HG02798 (cell line): Measurements from ENCODE around the gene GABBR2.

ENCODE experiments used
- ATAC-seq: cut with Tn5 transposase; IDR thresholded peaks from one replicate; pipeline ENCODE4 v1.9.1; 2021; ENCODE audit warnings: mild to moderate bottlenecking; ENCODE audit not compliant: unreplicated experiment, poor library complexity

GABBR2 gene

DNA sequence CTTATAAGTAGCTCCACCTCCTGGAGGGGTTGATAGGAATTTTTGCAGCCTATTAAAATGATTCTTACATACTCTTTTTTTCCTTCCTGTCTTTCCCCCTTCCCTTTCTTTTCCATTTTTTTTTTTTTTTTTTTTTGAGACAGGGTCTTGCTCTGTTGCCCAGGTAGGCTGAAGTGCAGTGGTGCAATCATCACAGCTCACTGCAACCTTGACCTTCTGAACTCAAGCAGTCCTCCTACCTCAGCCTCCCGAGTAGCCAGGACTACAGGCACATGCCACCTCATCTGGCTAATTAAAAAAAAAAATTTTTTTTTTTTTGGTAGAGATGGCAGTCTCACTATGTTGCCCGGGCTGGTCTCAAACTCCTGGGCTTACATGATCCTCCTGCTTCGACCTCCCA, 448.9 kb downstream of the GABBR2 start:
- no peak for ATAC-seq

DNA sequence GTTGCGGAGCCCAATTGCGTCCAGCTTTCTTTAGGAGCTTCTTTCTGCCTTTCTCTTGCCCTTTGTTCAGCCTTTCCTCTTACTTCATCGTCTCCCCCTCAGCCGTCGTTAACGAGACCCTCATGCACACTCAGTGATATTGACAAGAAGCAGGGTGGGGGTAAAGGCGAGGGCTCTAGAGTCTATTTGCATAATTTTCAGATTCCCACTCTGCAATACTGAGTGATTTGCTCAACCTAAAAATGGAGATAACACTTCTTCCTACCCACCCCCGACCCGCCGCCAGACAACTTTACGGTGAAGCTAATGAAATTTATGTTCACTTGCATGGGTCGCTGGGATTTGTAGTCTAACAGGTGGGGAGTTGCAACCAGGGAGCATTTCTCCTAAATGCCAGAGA, 452.0 kb downstream of the GABBR2 start:
- no peak for ATAC-seq

DNA sequence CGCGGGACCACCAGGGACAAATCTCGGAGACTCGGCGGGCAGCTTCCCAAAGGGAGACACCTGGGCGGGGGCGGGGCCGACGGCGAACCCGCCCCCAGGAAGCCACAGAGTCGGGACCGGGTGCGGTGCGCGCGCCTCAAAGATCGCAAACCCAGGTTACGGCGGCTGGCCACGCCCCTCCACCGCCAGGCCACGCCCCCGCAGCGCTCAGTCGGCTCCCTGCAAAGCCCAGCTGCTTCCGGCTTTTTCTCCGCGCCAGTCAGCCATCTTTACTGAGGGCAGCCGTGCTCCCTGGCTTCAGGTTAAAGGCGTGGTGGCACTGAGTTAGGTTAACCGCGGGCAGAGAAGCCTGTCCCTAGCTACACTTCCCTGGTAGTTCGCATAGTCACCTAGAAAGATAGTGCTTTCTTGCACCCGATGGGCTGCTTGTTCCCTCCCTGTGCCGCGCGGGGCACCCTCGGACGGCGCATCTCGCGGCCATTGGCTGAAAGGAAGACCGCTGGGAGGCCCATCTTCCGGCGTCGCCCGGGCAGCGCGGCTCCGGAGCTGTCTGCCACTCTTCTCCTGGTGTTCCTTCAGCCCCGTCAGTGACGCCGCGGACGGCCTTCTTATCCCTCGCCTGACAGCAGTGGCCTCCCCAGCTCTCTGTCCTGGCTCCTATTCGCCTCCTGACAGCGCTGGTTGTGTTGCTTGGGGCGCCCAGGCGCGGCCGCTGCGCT, 453.0 kb downstream of the GABBR2 start, which contains the start of gene TBC1D2:
TSS of gene TBC1D2 (minus strand) at position 72 of the 719 bp plus-strand sequence. CDS start 108 bp downstream, outside the sequence.
- peak; percentile 91 for ATAC-seq

DNA sequence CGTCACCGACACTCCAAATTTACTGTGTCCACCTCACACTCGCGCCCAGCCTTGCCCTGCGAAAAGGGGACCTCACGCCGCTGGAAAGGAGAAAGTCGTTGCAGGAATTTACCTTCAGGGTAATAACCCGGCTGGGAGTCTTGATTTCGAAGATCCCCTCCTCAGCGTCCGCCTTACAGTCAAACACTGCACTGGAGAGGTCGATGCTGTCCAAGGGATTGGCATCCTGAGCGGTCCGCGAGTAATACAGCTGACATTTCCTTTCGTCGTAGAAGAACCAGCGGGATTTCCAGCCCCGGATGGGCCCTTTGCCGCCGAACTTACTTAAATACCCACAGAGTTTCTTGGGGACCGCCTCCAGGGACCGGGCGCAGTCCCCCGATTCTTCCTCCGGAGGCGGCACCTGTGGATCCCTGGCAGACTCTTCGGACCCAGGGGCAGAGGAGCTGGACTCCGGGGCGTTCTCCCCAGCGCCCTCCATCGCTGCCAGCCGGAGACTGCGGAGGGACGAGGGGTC, 453.6 kb downstream of the GABBR2 start:
- peak; percentile 3 for ATAC-seq

DNA sequence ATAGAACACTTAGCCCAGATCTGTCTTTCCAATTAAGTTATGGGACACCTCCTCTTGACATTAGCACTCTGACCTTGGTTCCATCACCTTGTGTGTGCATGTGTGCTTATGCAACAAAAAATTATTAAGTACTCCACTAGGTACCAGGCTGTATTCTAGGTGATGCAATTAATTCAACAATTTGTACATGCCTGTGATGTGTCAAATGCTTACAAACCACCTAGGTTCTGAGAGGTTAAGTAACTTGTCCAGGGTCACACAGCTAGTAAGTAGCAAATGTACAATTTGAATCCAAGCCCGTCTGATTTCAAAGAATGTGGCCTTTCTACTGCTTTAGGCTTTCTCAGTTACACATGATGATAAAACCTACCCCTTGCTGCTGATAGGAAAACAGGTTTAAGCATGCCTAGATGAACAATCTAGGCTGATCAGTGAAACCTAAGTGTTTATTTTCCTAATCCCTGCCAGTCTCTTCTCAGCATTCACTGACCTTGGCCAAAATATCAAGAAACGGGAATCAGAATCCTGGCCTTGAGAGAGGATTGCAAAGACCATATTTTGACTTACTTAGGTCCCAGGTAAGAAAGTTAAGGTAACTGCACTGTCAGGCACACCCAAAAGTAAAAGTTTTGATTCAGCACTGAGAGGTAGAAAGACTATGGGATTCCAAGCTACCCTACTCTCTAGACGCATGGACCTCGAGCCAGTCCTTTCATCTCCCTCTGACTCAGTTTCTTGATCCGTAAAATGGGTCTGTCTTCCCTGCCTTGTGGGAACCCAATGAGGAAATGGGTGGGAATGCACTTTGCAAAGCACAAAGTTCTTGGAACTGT, 454.3 kb downstream of the GABBR2 start:
- ATAC-seq, result no peak

DNA sequence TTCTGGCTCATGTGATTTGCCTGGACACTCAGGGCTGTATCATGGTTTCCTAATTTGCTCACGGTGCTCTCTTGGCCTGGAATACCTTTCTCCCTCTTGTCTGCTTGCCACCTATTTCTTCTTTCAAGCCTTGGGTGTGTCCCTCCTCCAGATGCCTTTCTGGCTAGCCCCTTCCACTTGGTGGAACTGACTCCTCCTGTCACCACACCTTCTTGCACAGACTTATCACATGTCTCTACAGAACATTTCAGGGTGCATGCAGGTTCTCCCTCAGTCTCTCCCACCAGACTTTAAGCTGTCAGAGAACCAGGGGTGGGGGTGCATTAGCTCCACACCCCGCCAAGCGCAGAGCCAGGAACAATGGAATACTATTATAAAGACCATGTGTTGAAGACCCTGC, 455.2 kb downstream of the GABBR2 start:
- no peak for ATAC-seq

DNA sequence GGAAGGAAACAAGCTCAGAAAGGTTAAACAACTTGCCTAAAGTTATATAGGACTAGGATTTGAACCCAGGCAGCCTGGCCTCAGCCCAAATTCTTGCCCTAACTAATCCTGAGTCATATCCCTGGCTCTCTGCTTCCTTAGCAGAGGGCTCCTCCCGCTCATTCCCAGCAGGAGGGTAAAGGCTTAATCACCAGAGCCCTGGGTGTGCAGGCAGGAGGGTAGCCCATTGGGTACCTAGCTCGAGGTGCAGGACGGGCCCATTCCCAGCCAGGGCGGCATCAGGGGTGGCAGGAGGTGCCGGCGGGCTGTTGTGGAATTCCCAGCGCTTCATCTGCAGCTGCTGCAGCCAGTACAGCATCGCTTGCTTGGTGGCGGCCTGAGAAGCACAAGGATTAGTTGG, 457.2 kb downstream of the GABBR2 start:
- no peak for ATAC-seq

DNA sequence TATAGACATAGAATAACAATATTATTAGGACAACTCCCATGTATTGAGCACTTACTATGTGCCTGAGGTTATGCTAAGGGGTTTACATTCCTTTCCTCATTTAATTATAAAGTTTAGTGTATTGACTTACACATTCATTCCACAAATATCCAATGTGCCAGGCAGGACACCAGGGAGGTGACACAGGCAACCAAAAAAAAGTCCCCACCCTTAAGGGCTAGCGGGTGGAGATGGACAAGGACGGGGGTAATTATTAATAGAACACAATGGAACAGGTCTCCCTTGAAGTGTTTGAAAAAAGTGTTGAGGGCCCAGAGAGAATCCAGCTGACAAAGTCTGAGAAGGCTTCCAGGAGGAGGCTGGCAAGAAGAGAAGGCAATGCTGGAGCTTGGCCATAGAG, 459.0 kb downstream of the GABBR2 start:
- ATAC-seq, result no peak

DNA sequence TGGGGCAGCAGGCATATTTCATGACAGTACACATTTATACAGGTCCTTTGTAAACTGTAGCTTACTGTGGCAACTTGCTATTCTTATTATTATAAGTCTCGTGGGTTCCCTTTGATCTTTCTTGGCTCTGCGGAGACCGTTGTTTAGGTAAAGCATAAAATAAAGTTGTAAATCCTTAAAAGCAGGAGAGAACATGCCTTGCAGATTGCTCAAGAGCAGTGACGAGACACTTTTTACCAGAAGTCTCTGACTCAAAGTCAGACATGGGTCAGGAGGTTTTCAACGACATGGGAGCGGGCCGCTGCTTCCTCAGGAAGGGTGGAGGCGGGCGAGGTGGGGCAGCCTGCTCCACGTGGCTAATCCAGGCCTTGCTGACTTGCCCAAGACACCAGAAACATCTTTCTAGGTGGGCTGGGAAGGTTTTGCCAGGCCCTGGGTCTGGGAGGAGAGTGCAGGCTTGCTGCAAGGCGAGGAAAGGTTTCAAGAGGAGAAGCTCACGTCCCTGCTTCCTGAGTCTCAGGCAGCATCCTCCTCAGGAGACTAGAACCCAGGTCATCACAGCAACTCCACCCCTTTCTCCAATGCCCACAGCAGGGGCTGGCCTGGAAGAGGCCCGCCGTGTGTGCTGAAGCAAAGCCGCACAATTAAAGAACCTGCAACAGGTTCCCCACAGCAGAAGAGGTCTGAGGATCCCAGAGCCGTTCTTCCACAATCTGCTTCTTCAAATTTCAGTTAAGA, 459.8 kb downstream of the GABBR2 start:
- ATAC-seq, result no peak

DNA sequence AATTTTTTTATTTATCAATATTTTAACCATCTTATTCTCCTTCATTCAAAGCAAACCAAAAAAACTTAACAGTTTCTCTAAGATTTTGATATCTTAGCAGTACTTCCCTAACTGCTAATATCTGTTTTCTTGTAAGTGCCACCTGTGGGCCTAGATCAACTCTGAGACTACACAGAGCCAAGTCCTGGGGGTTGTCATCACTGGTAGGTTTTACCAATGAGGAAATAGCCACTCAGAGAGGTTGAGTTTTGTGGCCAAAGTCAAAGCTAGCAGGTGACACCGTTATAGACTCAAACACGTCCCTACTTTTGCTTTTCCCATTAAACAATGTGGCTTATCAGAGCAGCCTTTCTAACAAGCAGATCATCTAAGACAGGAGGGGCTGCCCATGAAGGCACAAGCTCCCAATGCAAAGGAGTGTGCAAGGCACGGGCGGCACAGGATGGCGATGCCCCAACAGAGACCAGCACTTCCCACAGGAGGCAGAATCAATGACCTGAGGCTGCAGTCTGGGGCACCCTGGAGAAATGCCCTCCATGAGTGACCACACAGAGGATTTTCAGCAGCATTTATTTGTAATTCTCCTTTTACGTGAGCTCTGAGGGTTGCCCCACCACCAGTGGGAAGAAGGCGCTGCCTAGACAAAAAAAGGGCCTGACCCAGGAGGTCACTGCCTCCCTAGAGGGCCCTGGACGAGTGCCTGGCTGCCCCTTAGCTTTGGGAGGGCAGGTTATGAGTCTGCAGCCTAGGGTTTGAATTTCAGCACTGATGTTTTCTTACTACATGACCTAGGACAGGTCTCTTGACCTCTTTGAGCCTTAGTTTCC, 460.7 kb downstream of the GABBR2 start:
- ATAC-seq, result no peak

DNA sequence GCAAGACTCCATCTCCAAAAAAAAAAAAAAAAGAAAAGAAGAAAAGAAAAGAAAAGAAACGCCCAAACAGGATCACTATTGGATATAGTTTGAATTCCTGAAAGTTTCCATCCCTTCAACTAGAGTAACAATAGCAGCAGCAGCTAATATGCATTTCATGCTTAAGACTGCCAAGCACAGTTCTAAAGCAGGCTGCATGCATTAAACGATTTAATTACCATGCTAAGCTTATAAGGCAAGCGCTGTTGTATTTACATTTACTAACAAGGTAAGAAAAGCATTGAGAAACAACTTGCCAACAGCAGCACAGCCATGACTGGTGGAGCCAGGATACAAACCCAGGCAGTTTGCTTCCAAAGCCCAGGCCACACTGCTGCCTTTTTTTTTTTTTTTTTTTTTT, 466.3 kb downstream of the GABBR2 start:
- ATAC-seq, result no peak

DNA sequence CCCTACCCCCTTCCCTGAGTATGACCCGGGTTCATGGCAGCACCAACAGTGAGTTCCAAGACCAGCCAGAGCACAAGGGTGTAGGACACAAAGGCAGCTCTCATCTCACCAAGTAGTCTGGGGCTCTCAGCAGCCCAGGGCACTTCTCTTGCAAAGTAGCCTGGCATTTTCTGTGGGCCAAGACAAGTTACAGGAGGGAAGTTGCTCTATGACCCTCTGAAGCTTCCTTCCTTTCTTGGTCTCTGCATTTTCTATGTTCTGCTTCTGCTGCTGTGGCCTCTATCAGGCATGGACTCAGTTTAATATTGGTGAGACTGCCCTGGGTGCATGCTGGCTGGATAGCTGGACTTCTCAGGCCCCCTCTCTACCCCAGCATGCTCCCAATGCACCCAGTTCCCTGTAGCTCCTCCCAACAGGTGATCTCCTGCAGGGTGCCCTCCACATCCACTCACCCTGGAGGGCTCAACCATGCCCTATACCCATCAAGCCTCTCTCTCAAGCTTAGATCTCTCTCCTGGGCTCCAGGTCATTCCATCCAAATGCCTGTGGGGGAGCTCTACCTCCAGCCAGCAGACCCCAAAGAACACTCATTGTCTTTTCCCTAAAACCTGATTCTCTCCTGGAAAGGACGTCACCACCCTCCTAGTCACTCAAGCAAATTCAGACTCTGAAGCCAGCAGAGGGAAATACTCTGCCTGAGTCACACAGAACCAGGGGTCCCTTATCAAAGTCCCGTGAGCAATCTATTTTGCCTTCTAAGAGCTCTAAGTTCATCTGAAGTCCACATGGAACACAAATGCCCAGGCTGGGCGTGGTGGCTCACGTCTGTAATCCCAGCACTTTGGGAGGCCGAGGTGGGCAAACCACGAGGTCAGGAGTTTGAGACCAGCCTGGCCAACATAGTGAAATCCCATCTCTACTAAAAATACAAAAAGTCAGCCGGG, 467.1 kb downstream of the GABBR2 start:
- no peak for ATAC-seq

DNA sequence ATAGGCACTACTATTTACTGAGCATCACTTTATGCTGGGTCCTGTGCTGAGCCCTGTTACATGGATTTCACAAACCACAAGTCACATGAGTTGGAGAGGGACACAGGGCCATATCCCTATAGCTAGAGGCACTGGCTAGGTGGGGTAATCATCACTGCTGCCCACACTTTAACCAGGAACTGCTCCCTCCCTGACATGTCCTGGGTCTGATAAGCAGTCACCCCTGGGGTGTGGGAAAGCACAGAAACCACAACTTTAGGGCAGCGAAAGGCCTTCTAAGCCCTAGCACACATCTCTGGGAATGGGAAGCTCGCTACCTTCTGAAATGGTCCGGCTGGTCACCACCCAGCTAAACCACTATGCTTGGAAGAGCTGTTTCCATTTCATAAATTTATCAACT, 468.3 kb downstream of the GABBR2 start:
- ATAC-seq, result no peak
